ENCODE results near the gene ARID4A. TPM values are rescaled to one million over a fixed set of nuclear protein-coding genes. Genes with fewer than 3 reads are reported as not detected.
"Not testable (repeated sequence)": the region's sequence is repeated elsewhere in the genome, so short reads cannot be mapped to it uniquely, and the experiment has no call there.

ARID4A gene
- total RNA-seq, 2 donors from 2014 or later, result 26.3 to 27.1 TPM

- DNase-seq (ENCODE audit: low spot score); intact Hi-C loops (cut with DNase I): not testable (repeated sequence)
Measured at GRCh38 chr14:58343535-58343934, 45.2 kb downstream of the ARID4A start.

GRCh38 chr14:58353516-58354299 lies 55.4 kb downstream of the ARID4A start:
- no peak for DNase-seq (ENCODE audit: low spot score)

GRCh38 chr14:58354808-58355207 lies 56.5 kb downstream of the ARID4A start:
- no peak for DNase-seq (ENCODE audit: low spot score)
- intact Hi-C loops (cut with DNase I), result no loop called here

More at GRCh38 chr14:58353516-58354299, 55.4 kb downstream of the ARID4A start:
- intact Hi-C loops (cut with DNase I), result no loop called here

- DNase-seq (ENCODE audit: low spot score), result no peak
Measured at GRCh38 chr14:58356268-58356667, 57.9 kb downstream of the ARID4A start.

GRCh38 chr14:58362272-58362671 lies 63.9 kb downstream of the ARID4A start:
- DNase-seq (ENCODE audit: low spot score); intact Hi-C loops (cut with DNase I): not testable (repeated sequence)

More at GRCh38 chr14:58356268-58356667, 57.9 kb downstream of the ARID4A start:
- intact Hi-C loops (cut with DNase I), result no loop called here

GRCh38 chr14:58362798-58363412 lies 64.5 kb downstream of the ARID4A start:
- DNase-seq (ENCODE audit: low spot score), result no peak
- intact Hi-C loops (cut with DNase I), result no loop called here

GRCh38 chr14:58364316-58364715 lies 66.0 kb downstream of the ARID4A start:
- no peak for DNase-seq (ENCODE audit: low spot score)
- intact Hi-C loops (cut with DNase I), result no loop called here

GRCh38 chr14:58367296-58367695 lies 68.9 kb downstream of the ARID4A start:
- intact Hi-C loops (cut with DNase I), result no loop called here
- no peak for DNase-seq (ENCODE audit: low spot score)

GRCh38 chr14:58368956-58369355 lies 70.6 kb downstream of the ARID4A start:
- DNase-seq (ENCODE audit: low spot score), result no peak
- intact Hi-C loops (cut with DNase I), result no loop called here

GRCh38 chr14:58376791-58377190 lies 78.4 kb downstream of the ARID4A start:
- no peak for DNase-seq (ENCODE audit: low spot score)
- intact Hi-C loops (cut with DNase I), result no loop called here

GRCh38 chr14:58390830-58391229 lies 92.5 kb downstream of the ARID4A start:
- no peak for DNase-seq (ENCODE audit: low spot score)
- intact Hi-C loops (cut with DNase I), result no loop called here

- intact Hi-C loops (cut with DNase I), result no loop called here
Measured at GRCh38 chr14:58395562-58395811, 97.1 kb downstream of the ARID4A start.

GRCh38 chr14:58395812-58396788 lies 97.7 kb downstream of the ARID4A start, which contains the start of gene TOMM20L:
TOMM20L (plus strand) TSS chr14:58395930; CDS start chr14:58395958, 28 bp downstream.
- intact Hi-C loops (cut with DNase I), result no loop called here
- DNase-seq (ENCODE audit: low spot score), result peak; percentile 92

More at GRCh38 chr14:58395562-58395811, 97.1 kb downstream of the ARID4A start:
- DNase-seq (ENCODE audit: low spot score), result no peak

- intact Hi-C loops (cut with DNase I), result no loop called here
- DNase-seq (ENCODE audit: low spot score), result no peak
Measured at GRCh38 chr14:58397156-58397555, 98.8 kb downstream of the ARID4A start.

- intact Hi-C loops (cut with DNase I), result no loop called here
Measured at GRCh38 chr14:58398495-58398894, 100.1 kb downstream of the ARID4A start.

GRCh38 chr14:58398895-58399294 lies 100.5 kb downstream of the ARID4A start:
- no peak for DNase-seq (ENCODE audit: low spot score)
- intact Hi-C loops (cut with DNase I), result no loop called here

More at GRCh38 chr14:58398495-58398894, 100.1 kb downstream of the ARID4A start:
- DNase-seq (ENCODE audit: low spot score), result no peak

- no peak for DNase-seq (ENCODE audit: low spot score)
- intact Hi-C loops (cut with DNase I), result no loop called here
Measured at GRCh38 chr14:58401587-58401986, 103.2 kb downstream of the ARID4A start.

GRCh38 chr14:58408681-58409215 lies 110.4 kb downstream of the ARID4A start:
- intact Hi-C loops (cut with DNase I), result no loop called here
- no peak for DNase-seq (ENCODE audit: low spot score)

GRCh38 chr14:58414845-58415244 lies 116.5 kb downstream of the ARID4A start:
- intact Hi-C loops (cut with DNase I), result no loop called here

More at GRCh38 chr14:58414845-58415244, 116.5 kb downstream of the ARID4A start:
- no peak for DNase-seq (ENCODE audit: low spot score)

Measured in posterior vena cava (tissue), 2 donors.